OCI-LY3 (cell line): ENCODE measurements around the gene FAM25A.
"Not testable (repeated sequence)": the region's sequence is repeated elsewhere in the genome, so short reads cannot be mapped to it uniquely, and the experiment has no call there.

Source experiments
- EZH2phosphoT487 ChIP-seq: fragments of 200-600 bp; shearing (Covaris generic); IDR thresholded peaks from 2 replicates; pipeline ENCODE4 v1.6.1; 2018; ENCODE audit warnings: antibody characterized with exemption, mixed run types, low read depth
- TF ChIP-seq, protein P1 (sequence below): fragments of 200-600, 300-600 bp; sonication (generic); IDR thresholded peaks from 2 replicates; pipeline ENCODE4 v1.5.1; 2014; ENCODE audit warnings: antibody characterized with exemption, low read length, low read depth

DNA sequence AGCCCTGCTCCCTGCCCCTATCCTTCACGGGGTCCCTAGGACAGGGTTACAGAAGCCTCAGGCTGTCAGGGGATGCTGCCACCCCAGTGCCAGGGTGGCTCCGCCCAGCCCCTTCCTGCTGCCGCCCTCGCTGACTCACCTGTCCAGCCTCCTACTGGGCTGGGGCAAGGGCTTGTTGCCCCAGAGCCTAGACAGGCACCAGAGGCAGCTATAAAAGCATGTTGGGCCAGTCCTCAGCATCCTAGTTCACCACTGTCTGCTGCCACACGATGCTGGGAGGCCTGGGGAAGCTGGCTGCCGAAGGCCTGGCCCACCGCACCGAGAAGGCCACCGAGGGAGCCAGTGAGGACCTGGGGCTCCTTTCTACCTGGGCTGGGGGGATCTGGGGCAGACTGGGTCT lies at the start of gene FAM25A:
- TF ChIP-seq, protein P1, sequence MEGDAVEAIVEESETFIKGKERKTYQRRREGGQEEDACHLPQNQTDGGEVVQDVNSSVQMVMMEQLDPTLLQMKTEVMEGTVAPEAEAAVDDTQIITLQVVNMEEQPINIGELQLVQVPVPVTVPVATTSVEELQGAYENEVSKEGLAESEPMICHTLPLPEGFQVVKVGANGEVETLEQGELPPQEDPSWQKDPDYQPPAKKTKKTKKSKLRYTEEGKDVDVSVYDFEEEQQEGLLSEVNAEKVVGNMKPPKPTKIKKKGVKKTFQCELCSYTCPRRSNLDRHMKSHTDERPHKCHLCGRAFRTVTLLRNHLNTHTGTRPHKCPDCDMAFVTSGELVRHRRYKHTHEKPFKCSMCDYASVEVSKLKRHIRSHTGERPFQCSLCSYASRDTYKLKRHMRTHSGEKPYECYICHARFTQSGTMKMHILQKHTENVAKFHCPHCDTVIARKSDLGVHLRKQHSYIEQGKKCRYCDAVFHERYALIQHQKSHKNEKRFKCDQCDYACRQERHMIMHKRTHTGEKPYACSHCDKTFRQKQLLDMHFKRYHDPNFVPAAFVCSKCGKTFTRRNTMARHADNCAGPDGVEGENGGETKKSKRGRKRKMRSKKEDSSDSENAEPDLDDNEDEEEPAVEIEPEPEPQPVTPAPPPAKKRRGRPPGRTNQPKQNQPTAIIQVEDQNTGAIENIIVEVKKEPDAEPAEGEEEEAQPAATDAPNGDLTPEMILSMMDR: not testable (repeated sequence)
- not testable (repeated sequence) for TF ChIP-seq EZH2phosphoT487
